A673 (cell line): ENCODE data around the gene YTHDF1. TPM values are rescaled to one million over a fixed set of nuclear protein-coding genes. Genes with fewer than 3 reads are reported as not detected.

Source experiments
- BruUV-seq: library from RNA; stranded (reverse); fragments of 400-500 nt; replicated peaks from 2 replicates; lab custom pipeline; 2021; lab: Mats Ljungman, UMichigan
- CTCF ChIA-PET: fragments of 300-600 bp; sonication (Branson Sonifier 250); formaldehyde crosslinking; loops from one replicate; lab custom pipeline; 2022; ENCODE audit warnings: antibody characterized with exemption; lab: Charles Lee
- POLR2A ChIA-PET: fragments of 300-600 bp; sonication (Branson Sonifier 250); formaldehyde crosslinking; loops from one replicate; lab custom pipeline; 2022; ENCODE audit warnings: antibody characterized with exemption; ENCODE audit not compliant: low non-redundant PET; lab: Charles Lee
- DNase-seq: peaks from one replicate; pipeline ENCODE4 v3.0.0-alpha.2; 2015; ENCODE audit warnings: low spot score
- H3K27ac ChIP-seq: fragments of 200-600 bp; sonication (generic); 2 replicates; pipeline ENCODE4 v1.5.1; 2016; ENCODE audit warnings: mixed run types, low read depth, mild to moderate bottlenecking, mixed read lengths, antibody characterized with exemption, low read length; ENCODE audit not compliant: poor library complexity, severe bottlenecking
- H3K27me3 ChIP-seq: fragments of 200-600 bp; sonication (generic); replicated peaks from 2 replicates; pipeline ENCODE4 v1.6.1; 2017; ENCODE audit warnings: mixed run types, low read depth, mild to moderate bottlenecking, mixed read lengths, antibody characterized with exemption, low read length; ENCODE audit not compliant: insufficient read depth, poor library complexity
- H3K36me3 ChIP-seq: fragments of 200-600 bp; sonication (generic); 2 replicates; pipeline ENCODE4 v1.6.1; 2016; ENCODE audit warnings: mixed run types, mild to moderate bottlenecking, mixed read lengths, antibody characterized with exemption, low read length; ENCODE audit not compliant: insufficient read depth, poor library complexity, severe bottlenecking
- H3K4me1 ChIP-seq: fragments of 200-600 bp; sonication (generic); 2 replicates; pipeline ENCODE4 v1.6.1; 2017; ENCODE audit warnings: mixed run types, mild to moderate bottlenecking, mixed read lengths, antibody characterized with exemption, low read length; ENCODE audit not compliant: insufficient read depth, poor library complexity, severe bottlenecking
- H3K4me3 ChIP-seq: fragments of 200-600 bp; sonication (generic); 2 replicates; pipeline ENCODE4 v1.5.1; 2016; ENCODE audit warnings: low read depth, mixed run types, mild to moderate bottlenecking, mixed read lengths, low read length; ENCODE audit not compliant: poor library complexity, severe bottlenecking
- H3K9me3 ChIP-seq: fragments of 200-600 bp; sonication (generic); 2 replicates; pipeline ENCODE4 v1.6.1; 2016; ENCODE audit warnings: mixed run types, low read depth, mild to moderate bottlenecking, mixed read lengths, antibody characterized with exemption, low read length; ENCODE audit not compliant: poor library complexity, severe bottlenecking
- EZH2 ChIP-seq: fragments of 200-600 bp; sonication (generic); IDR thresholded peaks from 2 replicates; pipeline ENCODE4 v1.6.1; 2017; ENCODE audit warnings: borderline replicate concordance, low read depth, mild to moderate bottlenecking, mixed read lengths, antibody characterized with exemption, low read length; ENCODE audit not compliant: poor library complexity, severe bottlenecking
- intact Hi-C: fragments of 100-400 bp; cut with micrococcal nuclease; formaldehyde crosslinking; loops from one replicate; pipeline ENCODE4 v1.10.0; 2022; ENCODE audit not compliant: unreplicated experiment
- total RNA-seq: library from RNA; stranded (reverse); gene quantifications from 2 replicates; pipeline ENCODE4 v1.2.3, GENCODE V29; 2021
- TF ChIP-seq, protein P1 (sequence below): fragments of 300-800, 200-600 bp; sonication (generic); conservative IDR thresholded peaks from 2 replicates; pipeline ENCODE4 v1.5.1; 2017; ENCODE audit warnings: low read depth, mild to moderate bottlenecking, antibody characterized with exemption, low read length, moderate library complexity, mixed read lengths

YTHDF1 gene
- total RNA-seq, 1 experiment from 2014 or later, result 52.4 TPM

DNA sequence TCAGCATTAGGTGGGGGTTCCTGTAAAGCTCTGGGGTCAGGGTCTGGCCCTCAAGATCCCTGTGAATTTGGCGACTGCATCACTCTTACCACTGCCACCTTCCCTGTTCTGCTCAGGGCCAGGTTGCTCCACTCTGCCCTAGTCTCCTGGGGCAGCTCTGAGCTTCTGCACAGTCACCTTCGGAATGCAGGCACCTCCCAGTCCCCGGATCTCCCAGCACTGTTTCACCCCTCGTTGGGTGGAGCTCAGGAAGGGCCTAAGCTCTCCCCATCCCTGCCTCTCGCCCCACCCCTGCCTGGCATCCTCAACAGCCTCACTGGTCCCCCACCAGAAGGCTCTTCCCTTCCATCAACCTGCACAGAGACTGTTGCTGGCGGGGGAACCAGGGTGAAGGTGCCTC lies 46.2 kb downstream of the YTHDF1 start:
- intact Hi-C loops, result no loop called here

DNA sequence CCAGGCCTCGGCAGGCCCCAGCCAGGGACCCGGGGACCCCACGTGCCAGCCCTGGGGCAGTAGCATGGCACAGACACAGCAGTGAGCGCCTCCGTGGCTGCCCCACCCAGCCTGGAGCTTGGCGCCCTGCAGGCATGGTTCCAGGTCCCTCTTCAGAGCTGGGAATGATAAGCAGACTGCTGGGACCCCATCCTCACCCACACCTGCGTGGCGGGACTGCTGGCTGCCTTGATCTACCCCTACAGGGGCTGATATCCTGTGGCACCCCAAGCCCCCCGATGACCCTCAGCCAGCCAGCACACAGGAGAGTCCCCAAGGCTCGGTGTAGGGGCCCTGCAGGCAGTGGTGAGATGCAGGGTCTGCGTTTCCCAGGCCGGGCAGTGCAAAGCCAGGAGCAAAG lies 47.1 kb downstream of the YTHDF1 start:
- CTCF ChIA-PET, result no interaction called here
- Histone ChIP-seq H3K9me3 (no peaks in the 10 kb centered on the region), H3K4me1 (no peaks in the 10 kb centered on the region), H3K27me3 (peaks cover 25% of the 10 kb centered on the region), H3K36me3 (no peaks in the 10 kb centered on the region), H3K4me3 (no peak overlapping the region), H3K27ac (no peak overlapping the region)
- TF ChIP-seq, protein P1, sequence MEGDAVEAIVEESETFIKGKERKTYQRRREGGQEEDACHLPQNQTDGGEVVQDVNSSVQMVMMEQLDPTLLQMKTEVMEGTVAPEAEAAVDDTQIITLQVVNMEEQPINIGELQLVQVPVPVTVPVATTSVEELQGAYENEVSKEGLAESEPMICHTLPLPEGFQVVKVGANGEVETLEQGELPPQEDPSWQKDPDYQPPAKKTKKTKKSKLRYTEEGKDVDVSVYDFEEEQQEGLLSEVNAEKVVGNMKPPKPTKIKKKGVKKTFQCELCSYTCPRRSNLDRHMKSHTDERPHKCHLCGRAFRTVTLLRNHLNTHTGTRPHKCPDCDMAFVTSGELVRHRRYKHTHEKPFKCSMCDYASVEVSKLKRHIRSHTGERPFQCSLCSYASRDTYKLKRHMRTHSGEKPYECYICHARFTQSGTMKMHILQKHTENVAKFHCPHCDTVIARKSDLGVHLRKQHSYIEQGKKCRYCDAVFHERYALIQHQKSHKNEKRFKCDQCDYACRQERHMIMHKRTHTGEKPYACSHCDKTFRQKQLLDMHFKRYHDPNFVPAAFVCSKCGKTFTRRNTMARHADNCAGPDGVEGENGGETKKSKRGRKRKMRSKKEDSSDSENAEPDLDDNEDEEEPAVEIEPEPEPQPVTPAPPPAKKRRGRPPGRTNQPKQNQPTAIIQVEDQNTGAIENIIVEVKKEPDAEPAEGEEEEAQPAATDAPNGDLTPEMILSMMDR, result no peak
- TF ChIP-seq EZH2, result no peak
- no TSS peak for BruUV-seq
- intact Hi-C loops, result no loop called here
- POLR2A ChIA-PET, result no interaction called here
- DNase-seq, result no peak

More for the DNA sequence above, 46.2 kb downstream of the YTHDF1 start:
- H3K4me3 ChIP-seq, result no peak overlapping the region
- ChIA-PET POLR2A (no interaction called here), CTCF (no interaction called here)
- BruUV-seq, result no TSS peak
- no peak overlapping the region for H3K27ac ChIP-seq
- no peaks in the 10 kb centered on the region for H3K36me3 ChIP-seq
- H3K9me3 ChIP-seq, result no peaks in the 10 kb centered on the region
- DNase-seq, result no peak
- peaks cover 28% of the 10 kb centered on the region for H3K27me3 ChIP-seq
- TF ChIP-seq EZH2, result no peak
- TF ChIP-seq, protein P1, result no peak
- no peaks in the 10 kb centered on the region for H3K4me1 ChIP-seq

DNA sequence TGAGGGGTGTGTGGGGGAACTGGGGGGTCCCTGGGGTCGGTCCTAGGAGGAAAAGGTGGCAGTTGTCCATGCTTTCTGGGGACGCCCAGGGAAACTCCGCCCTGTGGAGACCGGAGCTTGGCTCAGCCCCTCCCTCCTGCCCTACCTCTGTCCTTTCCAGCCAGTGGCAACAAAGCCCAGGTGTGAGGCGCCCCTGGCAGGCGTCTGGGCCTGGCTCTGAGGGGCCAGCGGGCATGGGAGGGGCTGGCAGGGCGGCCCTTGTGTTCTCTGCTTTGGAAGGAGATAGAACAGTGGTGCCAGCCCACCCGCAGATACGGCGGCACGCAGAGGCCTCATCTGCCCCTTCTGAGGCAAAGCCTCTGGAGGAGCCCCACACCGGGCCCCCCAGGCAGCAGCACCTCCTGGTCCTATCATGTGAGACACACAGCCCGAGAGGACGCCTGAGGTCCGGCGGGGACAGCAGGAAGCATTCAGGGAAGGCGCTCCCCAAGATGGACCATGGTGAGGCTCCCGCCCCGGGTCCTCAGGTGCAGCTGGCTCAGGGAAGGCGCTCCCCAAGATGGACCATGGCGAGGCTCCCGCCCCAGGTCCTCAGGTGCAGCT lies 47.9 kb downstream of the YTHDF1 start:
- no TSS peak for BruUV-seq
- DNase-seq, result no peak
- TF ChIP-seq EZH2, result no peak
- TF ChIP-seq, protein P1, result no peak
- no peaks in the 10 kb centered on the region for H3K4me1 ChIP-seq
- no peaks in the 10 kb centered on the region for H3K36me3 ChIP-seq
- H3K4me3 ChIP-seq, result no peak overlapping the region
- H3K27ac ChIP-seq, result no peak overlapping the region
- ChIA-PET POLR2A (no interaction called here), CTCF (no interaction called here)
- no peaks in the 10 kb centered on the region for H3K9me3 ChIP-seq
- intact Hi-C loops, result no loop called here
- peaks cover 23% of the 10 kb centered on the region for H3K27me3 ChIP-seq
